Embryonic facial prominence (tissue), 1 donor: ENCODE results near the gene POGLUT2.

Experiments
- DNase-seq: peaks from one replicate; pipeline ENCODE4 v3.0.0-alpha.2; 2016; ENCODE audit errors: extremely low spot score

POGLUT2 gene

GRCh38 chr13:102798581-102799425 lies at the start of gene POGLUT2, which contains the start of gene BIVM:
Gene POGLUT2, minus strand, starts transcription at chr13:102798976. Its CDS starts 306 bp downstream, at chr13:102798670.
Gene BIVM, plus strand, starts transcription at chr13:102799119. Its CDS starts 8,149 bp downstream, at chr13:102807268.
- DNase-seq, result peak; percentile 77

DNA sequence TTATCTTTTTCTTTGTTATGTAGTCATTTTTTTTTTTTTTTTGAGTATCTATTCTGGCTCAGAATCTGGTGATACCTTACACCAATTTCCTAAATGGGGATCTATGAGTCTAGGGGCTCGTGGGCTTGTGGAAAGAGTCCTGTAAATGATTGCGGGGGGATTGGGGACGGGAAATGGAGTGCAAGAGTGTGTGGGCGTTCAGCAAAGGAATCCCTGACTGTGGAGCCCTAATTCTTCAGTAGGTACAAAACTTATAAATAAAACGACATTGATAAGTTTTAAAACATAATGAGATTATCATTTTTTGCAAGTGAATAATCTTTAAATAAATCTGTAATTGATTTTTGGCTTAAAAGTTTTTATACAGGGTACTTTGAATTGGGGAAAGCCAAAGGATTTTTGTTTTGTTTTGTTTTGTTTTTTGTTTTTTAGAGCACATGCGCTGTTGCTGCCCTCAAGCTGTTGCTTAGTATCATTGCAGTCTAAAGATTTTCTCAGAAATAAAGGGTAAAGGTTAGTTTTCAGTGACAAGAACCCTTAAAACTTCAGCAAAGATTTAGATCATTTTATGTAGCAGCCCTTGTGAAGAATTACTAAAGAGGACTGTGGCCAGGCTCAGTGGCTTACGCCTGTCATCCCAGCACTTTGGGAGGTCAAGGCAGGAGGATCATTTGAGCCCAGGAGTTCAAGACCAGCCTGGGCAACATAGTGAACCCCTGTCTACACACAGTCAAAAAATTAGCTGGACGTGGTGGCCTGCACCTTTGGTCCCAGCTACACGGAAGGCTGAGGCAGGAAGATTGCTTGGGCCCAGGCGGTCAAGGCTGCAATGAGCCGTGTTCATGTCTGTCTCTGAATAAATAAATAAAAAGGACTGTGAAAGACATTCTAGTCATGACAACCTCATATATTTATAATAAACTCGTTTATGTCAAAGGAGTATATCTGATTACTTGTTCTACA lies 48.8 kb upstream of the POGLUT2 start:
- DNase-seq, result no peak

- no peak for DNase-seq
These were observed 47.7 kb upstream of the POGLUT2 start for GRCh38 chr13:102846261-102847015.

GRCh38 chr13:102845630-102846260 lies 47.0 kb upstream of the POGLUT2 start, which contains the start of gene ERCC5:
Gene ERCC5, plus strand, starts transcription at chr13:102846032. Its CDS starts 235 bp downstream, at chr13:102846267.
- DNase-seq, result peak; percentile 87

GRCh38 chr13:102845289-102845629 lies 46.5 kb upstream of the POGLUT2 start:
- DNase-seq, result no peak

DNA sequence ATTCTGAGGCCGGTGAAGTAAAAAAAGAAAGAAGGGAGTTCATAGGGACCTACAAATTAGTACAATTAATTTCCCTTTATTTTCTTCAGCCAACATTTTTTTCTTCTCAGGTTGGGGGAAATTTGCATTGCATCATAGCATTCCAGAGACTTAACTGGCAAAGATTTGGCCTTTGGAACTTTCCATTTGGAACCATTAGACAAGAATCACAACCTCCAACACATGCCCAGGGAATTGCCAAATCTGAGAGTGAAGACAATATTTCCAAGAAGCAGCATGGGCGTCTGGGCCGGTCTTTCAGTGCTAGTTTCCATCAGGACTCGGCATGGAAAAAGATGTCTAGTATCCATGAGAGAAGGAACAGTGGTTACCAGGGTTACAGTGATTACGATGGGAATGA lies 40.7 kb upstream of the POGLUT2 start:
- DNase-seq, result no peak

- DNase-seq, result no peak
These were observed 40.2 kb upstream of the POGLUT2 start for GRCh38 chr13:102838982-102839381.

DNA sequence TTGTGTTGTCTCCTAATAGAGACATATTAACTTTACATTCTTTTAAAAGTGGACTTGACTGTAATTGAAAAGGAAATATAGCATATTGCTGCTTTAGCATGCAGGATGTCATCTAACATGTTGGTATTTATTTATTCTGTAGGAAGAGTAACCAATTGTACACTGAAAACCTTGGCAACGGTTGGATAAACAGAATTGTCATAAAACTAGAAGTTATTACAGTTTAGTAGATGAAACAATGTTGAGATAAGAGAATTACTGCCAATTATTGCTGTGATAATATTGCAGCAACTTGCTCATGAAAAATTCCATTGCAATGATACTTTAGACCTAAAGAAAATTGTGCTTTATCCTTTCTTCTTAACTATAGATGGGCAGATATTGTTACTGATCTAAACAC lies 39.5 kb upstream of the POGLUT2 start:
- no peak for DNase-seq

GRCh38 chr13:102836471-102836870 lies 37.7 kb upstream of the POGLUT2 start:
- no peak for DNase-seq

DNA sequence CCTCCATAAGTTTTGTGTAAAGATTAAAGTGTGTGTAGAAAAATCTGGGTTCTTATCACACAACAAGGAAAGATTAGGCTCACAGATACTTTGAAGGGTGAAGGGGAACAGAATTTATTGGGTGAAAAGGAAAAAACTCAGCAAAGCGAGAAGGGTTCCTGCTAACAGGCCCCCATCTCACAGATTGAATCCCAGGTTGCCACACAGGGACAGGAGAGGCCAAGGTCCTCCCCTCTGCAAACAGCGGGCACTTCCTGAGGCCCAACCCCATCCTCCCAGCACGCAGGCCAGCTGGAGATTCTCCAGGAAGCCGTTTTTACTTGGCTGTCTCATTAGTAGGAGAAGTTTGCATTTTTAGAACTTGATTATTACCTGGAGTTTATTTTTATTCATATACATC lies 31.9 kb upstream of the POGLUT2 start:
- DNase-seq, result no peak

GRCh38 chr13:102825921-102826706 lies 27.3 kb upstream of the POGLUT2 start:
- no peak for DNase-seq

DNA sequence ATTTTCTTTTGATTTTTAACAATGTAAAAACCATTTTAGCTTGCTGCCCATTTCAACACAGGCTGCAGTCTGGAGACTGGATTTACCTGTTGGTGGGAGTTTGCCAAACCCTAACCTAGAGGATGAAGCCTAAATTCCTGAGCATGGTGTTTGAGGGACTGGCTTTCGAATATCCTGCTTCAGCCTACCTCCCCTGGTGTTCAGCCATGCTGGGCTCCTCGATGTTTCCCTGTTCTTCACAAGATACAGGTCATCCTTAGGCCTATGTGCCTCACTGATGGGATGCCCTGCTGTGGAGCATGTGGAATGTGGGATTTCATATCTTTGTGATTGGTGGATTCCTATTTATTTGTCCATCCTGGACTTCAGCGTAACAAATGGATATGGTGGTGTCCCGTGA lies 26.6 kb upstream of the POGLUT2 start:
- DNase-seq, result no peak

DNA sequence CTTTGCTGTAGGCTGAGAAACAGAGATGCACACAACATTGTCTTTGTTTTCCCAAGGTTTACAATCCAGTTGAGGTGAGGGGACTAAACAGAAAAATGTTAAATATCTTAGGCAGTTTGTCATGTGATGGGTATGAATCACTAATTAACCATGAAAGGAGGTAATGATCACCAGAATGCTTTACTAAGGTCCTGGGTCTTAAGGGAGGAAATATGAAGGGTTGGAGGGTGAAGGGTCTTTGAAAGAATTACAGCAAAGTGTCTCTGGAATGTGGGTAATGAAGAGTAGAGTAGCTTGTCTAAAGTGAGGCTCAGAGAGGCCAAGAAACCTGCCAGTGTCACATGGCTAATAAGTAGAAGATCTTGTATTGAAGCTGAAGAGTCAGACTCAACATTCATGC lies 19.1 kb upstream of the POGLUT2 start:
- no peak for DNase-seq

GRCh38 chr13:102817241-102817640 lies 18.5 kb upstream of the POGLUT2 start:
- DNase-seq, result no peak

- DNase-seq, result no peak
These were observed 17.9 kb upstream of the POGLUT2 start for GRCh38 chr13:102816708-102817107.

- no peak for DNase-seq
These were observed 17.0 kb upstream of the POGLUT2 start for GRCh38 chr13:102815788-102816187.

DNA sequence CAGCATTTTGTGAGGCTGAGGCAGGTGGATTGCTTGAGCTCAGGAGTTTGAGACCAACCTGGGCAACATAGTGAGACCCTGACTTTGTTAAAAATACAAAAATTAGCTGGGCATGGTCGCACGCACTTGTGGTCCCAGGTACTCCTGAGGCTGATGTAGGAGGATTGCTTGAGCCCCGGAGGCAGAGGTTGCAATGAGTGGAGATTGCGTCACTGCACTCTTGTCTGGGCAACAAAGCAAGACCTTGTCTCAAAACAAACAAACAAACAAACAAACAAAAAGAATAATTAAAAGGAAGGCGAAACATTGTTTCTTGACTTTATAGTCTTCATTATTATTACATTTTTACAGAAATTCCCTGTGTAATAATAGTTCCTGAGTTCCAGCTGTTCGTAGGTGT lies 16.0 kb upstream of the POGLUT2 start:
- DNase-seq, result no peak

- DNase-seq, result no peak
These were observed 15.3 kb upstream of the POGLUT2 start for GRCh38 chr13:102814025-102814607.

DNA sequence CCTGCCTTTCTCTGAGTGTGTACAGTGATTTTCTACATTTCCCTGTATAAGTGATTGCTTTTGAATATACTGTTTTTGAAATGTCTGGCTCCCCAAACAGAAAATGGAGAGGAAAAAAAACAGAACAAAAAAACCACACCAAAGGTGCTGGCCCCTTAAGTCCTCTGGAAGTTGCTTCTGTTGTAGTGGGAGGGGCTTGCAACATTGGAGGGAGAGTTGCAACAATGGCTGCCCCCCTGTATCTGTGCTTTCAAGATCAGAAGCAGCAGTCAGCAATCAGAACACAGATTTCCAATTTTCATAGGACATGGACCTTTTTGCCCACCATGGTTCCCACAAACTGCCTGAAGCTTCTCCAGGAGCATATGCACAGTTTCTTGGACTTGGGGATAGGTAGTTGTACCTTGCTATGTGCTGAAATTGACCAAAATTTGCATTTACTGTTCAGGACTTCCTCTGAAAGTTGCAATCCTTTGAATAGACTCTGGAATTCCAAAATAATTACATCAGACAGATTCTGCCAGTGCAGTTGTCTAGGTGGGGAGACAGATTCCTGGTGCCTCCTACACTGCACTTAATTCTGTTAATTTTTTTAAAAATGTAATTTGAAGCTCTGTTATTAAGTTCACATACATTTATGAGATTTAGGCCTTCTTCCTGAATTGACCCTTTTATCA lies 14.0 kb upstream of the POGLUT2 start:
- no peak for DNase-seq
